ENCODE data around the gene COL5A2. TPM values are rescaled to one million over a fixed set of nuclear protein-coding genes. Genes with fewer than 3 reads are reported as not detected.

Gene COL5A2
- total and polyA plus RNA-seq, 10 of the 15 experiments (the other 5 are each of a cell fraction or from before 2014, with no cell fraction given): 0.04 to 0.85 (median 0.39) TPM

DNA sequence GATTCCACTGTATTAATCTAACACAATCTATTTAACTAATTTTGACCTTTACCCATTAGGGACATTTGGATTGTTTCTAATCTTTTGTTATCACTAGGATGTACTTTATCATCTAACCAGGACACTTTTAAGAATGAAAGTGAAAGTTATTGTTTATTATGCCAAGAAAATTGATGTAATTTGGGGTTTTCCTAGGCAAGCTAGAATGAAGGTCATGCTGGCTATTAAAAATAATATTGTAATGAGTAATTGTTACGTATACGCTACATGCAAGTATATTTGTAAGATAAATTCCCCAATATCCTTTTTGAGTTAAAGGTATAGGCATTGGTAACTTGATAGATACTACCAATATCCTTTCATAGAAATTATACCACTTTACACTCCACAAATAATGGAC lies 74.6 kb downstream of the COL5A2 start (continued):
- TF ChIP-seq, protein P1, sequence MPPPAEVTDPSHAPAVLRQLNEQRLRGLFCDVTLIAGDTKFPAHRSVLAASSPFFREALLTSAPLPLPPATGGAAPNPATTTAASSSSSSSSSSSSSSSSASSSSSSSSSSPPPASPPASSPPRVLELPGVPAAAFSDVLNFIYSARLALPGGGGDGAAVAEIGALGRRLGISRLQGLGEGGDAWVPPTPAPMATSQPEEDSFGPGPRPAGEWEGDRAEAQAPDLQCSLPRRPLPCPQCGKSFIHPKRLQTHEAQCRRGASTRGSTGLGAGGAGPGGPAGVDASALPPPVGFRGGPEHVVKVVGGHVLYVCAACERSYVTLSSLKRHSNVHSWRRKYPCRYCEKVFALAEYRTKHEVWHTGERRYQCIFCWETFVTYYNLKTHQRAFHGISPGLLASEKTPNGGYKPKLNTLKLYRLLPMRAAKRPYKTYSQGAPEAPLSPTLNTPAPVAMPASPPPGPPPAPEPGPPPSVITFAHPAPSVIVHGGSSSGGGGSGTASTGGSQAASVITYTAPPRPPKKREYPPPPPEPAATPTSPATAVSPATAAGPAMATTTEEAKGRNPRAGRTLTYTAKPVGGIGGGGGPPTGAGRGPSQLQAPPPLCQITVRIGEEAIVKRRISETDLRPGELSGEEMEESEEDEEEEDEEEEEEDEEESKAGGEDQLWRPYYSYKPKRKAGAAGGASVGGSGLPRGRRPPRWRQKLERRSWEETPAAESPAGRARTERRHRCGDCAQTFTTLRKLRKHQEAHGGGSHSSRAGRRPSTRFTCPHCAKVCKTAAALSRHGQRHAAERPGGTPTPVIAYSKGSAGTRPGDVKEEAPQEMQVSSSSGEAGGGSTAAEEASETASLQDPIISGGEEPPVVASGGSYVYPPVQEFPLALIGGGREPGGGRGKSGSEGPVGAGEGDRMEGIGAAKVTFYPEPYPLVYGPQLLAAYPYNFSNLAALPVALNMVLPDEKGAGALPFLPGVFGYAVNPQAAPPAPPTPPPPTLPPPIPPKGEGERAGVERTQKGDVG (CRISPR knock-in tag; IDR thresholded peaks at IDR 0.05): no peak
- TF ChIP-seq, protein P2, sequence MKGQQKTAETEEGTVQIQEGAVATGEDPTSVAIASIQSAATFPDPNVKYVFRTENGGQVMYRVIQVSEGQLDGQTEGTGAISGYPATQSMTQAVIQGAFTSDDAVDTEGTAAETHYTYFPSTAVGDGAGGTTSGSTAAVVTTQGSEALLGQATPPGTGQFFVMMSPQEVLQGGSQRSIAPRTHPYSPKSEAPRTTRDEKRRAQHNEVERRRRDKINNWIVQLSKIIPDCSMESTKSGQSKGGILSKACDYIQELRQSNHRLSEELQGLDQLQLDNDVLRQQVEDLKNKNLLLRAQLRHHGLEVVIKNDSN (IDR thresholded peaks at IDR 0.05; ENCODE audit: borderline replicate concordance, extremely low read length, insufficient read depth, low read depth, low read length): no peak
- TF ChIP-seq EP300 (IDR thresholded peaks at IDR 0.05; ENCODE audit: borderline replicate concordance in 1 of 2, control insufficient read depth in 1 of 2, low read depth in 2 of 2, low read length in 2 of 2) (peak in 1 of 2 experiments; percentile 56; a peak in 1 of 4 replicates), CBFB (IDR thresholded peaks at IDR 0.05; ENCODE audit: low read depth) (no peak), BMI1 (IDR thresholded peaks at IDR 0.05; ENCODE audit: borderline replicate concordance) (no peak), SMC3 (IDR thresholded peaks at IDR 0.05; ENCODE audit: borderline replicate concordance, low read length) (no peak), HDAC2 (IDR thresholded peaks at IDR 0.05) (no peak), NR2C2 (IDR thresholded peaks at IDR 0.05; ENCODE audit: borderline replicate concordance, control insufficient read depth, insufficient read length, low read depth) (no peak), JUNB (IDR thresholded peaks at IDR 0.05) (peak; percentile 29; the same call in 1 of the 2 replicates), PAX8 (IDR thresholded peaks at IDR 0.05) (no peak), NR2F1 (conservative IDR thresholded peaks at IDR 0.05) (0 out of 2 replicates have a peak, but pooled peaks have one; percentile 57), STAT3 (IDR thresholded peaks at IDR 0.05; ENCODE audit: low read depth, low read length) (no peak)
- TF ChIP-seq, protein P3, sequence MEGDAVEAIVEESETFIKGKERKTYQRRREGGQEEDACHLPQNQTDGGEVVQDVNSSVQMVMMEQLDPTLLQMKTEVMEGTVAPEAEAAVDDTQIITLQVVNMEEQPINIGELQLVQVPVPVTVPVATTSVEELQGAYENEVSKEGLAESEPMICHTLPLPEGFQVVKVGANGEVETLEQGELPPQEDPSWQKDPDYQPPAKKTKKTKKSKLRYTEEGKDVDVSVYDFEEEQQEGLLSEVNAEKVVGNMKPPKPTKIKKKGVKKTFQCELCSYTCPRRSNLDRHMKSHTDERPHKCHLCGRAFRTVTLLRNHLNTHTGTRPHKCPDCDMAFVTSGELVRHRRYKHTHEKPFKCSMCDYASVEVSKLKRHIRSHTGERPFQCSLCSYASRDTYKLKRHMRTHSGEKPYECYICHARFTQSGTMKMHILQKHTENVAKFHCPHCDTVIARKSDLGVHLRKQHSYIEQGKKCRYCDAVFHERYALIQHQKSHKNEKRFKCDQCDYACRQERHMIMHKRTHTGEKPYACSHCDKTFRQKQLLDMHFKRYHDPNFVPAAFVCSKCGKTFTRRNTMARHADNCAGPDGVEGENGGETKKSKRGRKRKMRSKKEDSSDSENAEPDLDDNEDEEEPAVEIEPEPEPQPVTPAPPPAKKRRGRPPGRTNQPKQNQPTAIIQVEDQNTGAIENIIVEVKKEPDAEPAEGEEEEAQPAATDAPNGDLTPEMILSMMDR (IDR thresholded peaks at IDR 0.05 in 2 of 3, conservative IDR thresholded peaks at IDR 0.05 in 1 of 3; ENCODE audit: control insufficient read depth in 2 of 3, extremely low read depth in 1 of 3, insufficient read depth in 1 of 3, low read depth in 3 of 3, low read length in 3 of 3): no peak
- TF ChIP-seq, protein P4, sequence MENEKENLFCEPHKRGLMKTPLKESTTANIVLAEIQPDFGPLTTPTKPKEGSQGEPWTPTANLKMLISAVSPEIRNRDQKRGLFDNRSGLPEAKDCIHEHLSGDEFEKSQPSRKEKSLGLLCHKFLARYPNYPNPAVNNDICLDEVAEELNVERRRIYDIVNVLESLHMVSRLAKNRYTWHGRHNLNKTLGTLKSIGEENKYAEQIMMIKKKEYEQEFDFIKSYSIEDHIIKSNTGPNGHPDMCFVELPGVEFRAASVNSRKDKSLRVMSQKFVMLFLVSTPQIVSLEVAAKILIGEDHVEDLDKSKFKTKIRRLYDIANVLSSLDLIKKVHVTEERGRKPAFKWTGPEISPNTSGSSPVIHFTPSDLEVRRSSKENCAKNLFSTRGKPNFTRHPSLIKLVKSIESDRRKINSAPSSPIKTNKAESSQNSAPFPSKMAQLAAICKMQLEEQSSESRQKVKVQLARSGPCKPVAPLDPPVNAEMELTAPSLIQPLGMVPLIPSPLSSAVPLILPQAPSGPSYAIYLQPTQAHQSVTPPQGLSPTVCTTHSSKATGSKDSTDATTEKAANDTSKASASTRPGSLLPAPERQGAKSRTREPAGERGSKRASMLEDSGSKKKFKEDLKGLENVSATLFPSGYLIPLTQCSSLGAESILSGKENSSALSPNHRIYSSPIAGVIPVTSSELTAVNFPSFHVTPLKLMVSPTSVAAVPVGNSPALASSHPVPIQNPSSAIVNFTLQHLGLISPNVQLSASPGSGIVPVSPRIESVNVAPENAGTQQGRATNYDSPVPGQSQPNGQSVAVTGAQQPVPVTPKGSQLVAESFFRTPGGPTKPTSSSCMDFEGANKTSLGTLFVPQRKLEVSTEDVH (IDR thresholded peaks at IDR 0.05; ENCODE audit: low read depth, partially characterized antibody): no peak
- TF ChIP-seq, protein P5, sequence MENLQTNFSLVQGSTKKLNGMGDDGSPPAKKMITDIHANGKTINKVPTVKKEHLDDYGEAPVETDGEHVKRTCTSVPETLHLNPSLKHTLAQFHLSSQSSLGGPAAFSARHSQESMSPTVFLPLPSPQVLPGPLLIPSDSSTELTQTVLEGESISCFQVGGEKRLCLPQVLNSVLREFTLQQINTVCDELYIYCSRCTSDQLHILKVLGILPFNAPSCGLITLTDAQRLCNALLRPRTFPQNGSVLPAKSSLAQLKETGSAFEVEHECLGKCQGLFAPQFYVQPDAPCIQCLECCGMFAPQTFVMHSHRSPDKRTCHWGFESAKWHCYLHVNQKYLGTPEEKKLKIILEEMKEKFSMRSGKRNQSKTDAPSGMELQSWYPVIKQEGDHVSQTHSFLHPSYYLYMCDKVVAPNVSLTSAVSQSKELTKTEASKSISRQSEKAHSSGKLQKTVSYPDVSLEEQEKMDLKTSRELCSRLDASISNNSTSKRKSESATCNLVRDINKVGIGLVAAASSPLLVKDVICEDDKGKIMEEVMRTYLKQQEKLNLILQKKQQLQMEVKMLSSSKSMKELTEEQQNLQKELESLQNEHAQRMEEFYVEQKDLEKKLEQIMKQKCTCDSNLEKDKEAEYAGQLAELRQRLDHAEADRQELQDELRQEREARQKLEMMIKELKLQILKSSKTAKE (IDR thresholded peaks at IDR 0.05; ENCODE audit: low read depth, poor library complexity, severe bottlenecking): no peak

Measured in GM12878 (cell line).